ENCODE data around the gene FRMD4A. TPM values are rescaled to one million over a fixed set of nuclear protein-coding genes. Genes with fewer than 3 reads are reported as not detected.

FRMD4A gene
- total RNA-seq, 1 donor from 2014 or later, result 34.6 TPM

GRCh38 chr10:14123139-14123538 lies 207.6 kb downstream of the FRMD4A start:
- DNase-seq (ENCODE audit: low read depth), result no peak
- no peak overlapping the region for H3K4me3 ChIP-seq (ENCODE audit: low read depth, low read length)
- no peak for TF ChIP-seq CTCF (conservative IDR thresholded peaks at IDR 0.05; ENCODE audit: low read depth, low read length)

GRCh38 chr10:14120812-14121211 lies 209.9 kb downstream of the FRMD4A start:
- DNase-seq (ENCODE audit: low read depth), result no peak
- no peak for TF ChIP-seq CTCF (conservative IDR thresholded peaks at IDR 0.05; ENCODE audit: low read depth, low read length)
- H3K4me3 ChIP-seq (ENCODE audit: low read depth, low read length), result no peak overlapping the region

- no peak for DNase-seq (ENCODE audit: low read depth)
- no peak overlapping the region for H3K4me3 ChIP-seq (ENCODE audit: low read depth, low read length)
- TF ChIP-seq CTCF (conservative IDR thresholded peaks at IDR 0.05; ENCODE audit: low read depth, low read length), result no peak
Observed at GRCh38 chr10:14118953-14119352, 211.8 kb downstream of the FRMD4A start.

GRCh38 chr10:14116837-14117236 lies 213.9 kb downstream of the FRMD4A start:
- no peak for TF ChIP-seq CTCF (conservative IDR thresholded peaks at IDR 0.05; ENCODE audit: low read depth, low read length)
- DNase-seq (ENCODE audit: low read depth), result no peak
- no peak overlapping the region for H3K4me3 ChIP-seq (ENCODE audit: low read depth, low read length)

GRCh38 chr10:14116021-14116420 lies 214.7 kb downstream of the FRMD4A start:
- no peak overlapping the region for H3K4me3 ChIP-seq (ENCODE audit: low read depth, low read length)
- TF ChIP-seq CTCF (conservative IDR thresholded peaks at IDR 0.05; ENCODE audit: low read depth, low read length), result no peak
- no peak for DNase-seq (ENCODE audit: low read depth)

- no peak for TF ChIP-seq CTCF (conservative IDR thresholded peaks at IDR 0.05; ENCODE audit: low read depth, low read length)
- no peak for DNase-seq (ENCODE audit: low read depth)
- H3K4me3 ChIP-seq (ENCODE audit: low read depth, low read length), result no peak overlapping the region
Observed at GRCh38 chr10:14114791-14115190, 215.9 kb downstream of the FRMD4A start.

GRCh38 chr10:14112056-14112455 lies 218.7 kb downstream of the FRMD4A start:
- no peak for TF ChIP-seq CTCF (conservative IDR thresholded peaks at IDR 0.05; ENCODE audit: low read depth, low read length)
- H3K4me3 ChIP-seq (ENCODE audit: low read depth, low read length), result no peak overlapping the region
- DNase-seq (ENCODE audit: low read depth), result no peak

Measured in epithelial cell of proximal tubule (primary cell).